HCT116 (cell line): Measurements from ENCODE around the gene SIAH2. TPM values are rescaled to one million over a fixed set of nuclear protein-coding genes. Genes with fewer than 3 reads are reported as not detected.
A peak's percentile ranks its signal among the peaks of the same experiment; 100 is the strongest.

ENCODE experiments used
- ATAC-seq: fragments of 200-7000 bp; cut with Tn5 transposase; 2 replicates; pipeline ENCODE4 v1.9.1; 2020; ENCODE audit warnings: mild to moderate bottlenecking, moderate library complexity
- BruUV-seq: library from RNA; stranded (reverse); fragments of 400-500 nt; replicated peaks from 2 replicates; lab custom pipeline; 2021; lab: Mats Ljungman, UMichigan
- CTCF ChIA-PET: fragments of 300-600 bp; sonication (Branson Sonifier 250); formaldehyde crosslinking; loops from one replicate; lab custom pipeline; 2021; ENCODE audit warnings: antibody characterized with exemption; lab: Charles Lee
- POLR2A ChIA-PET: fragments of 300-600, 350-600 bp; sonication (Branson Sonifier 250); formaldehyde crosslinking; loops from one replicate; lab custom pipeline; 2021; ENCODE audit warnings: antibody characterized with exemption; lab: Charles Lee
- RAD21 ChIA-PET, 2 experiments: fragments of 300-600 bp; sonication (Branson Sonifier 250); formaldehyde crosslinking; loops; one replicate each; lab custom pipeline; 2023; ENCODE audit warnings: low total read pairs in 2 of 2; ENCODE audit not compliant: uncharacterized antibody in 2 of 2, unreplicated experiment in 2 of 2, low non-redundant PET in 1 of 2; lab: Charles Lee
- DNase-seq: peaks from one replicate; pipeline ENCODE4 v3.0.0-alpha.2; 2010; ENCODE audit warnings: low read depth, low spot score
- H2AFZ ChIP-seq: fragments of 200-600 bp; shearing (Covaris generic), sonication (generic); 2 replicates; pipeline ENCODE4 v1.6.1; 2017; ENCODE audit warnings: low read depth, mixed run types, mixed read lengths, antibody characterized with exemption, low read length; ENCODE audit not compliant: poor library complexity, severe bottlenecking
- H3K27ac ChIP-seq: 2 replicates; pipeline ENCODE4 v1.5.1; 2012; ENCODE audit warnings: low read depth, low read length
- H3K27me3 ChIP-seq: fragments of 200-600 bp; sonication (generic); 2 replicates; pipeline ENCODE4 v1.6.1; 2016; ENCODE audit warnings: mixed run types, low read length, mixed read lengths; ENCODE audit not compliant: insufficient read depth
- H3K36me3 ChIP-seq, 2 experiments: fragments of 200-500 bp in 1 of 2; fragments of 200-600 bp in 1 of 2; sonication (Bioruptor generic) in 1 of 2; sonication (generic) in 1 of 2; 2 replicates each; pipeline versions ENCODE4 v1.5.1 to v1.6.1; 2014 to 2016; ENCODE audit warnings: low read length in 2 of 2, inconsistent platforms in 1 of 2, mixed read lengths in 1 of 2, mixed run types in 1 of 2; ENCODE audit not compliant: insufficient read depth in 2 of 2, control insufficient read depth in 1 of 2
- H3K4me1 ChIP-seq, 2 experiments: fragments of 200-600 bp in 1 of 2; sonication (generic) in 1 of 2; 2 replicates each; pipeline versions ENCODE4 v1.5.1 to v1.6.1; 2012 to 2017; ENCODE audit warnings: low read length in 2 of 2, inconsistent platforms in 1 of 2, mild to moderate bottlenecking in 1 of 2, mixed read lengths in 1 of 2, mixed run types in 1 of 2, moderate library complexity in 1 of 2; ENCODE audit not compliant: insufficient read depth in 2 of 2, control insufficient read depth in 1 of 2
- H3K4me2 ChIP-seq: fragments of 200-600 bp; sonication (generic); 2 replicates; pipeline ENCODE4 v1.6.1; 2017; ENCODE audit warnings: mixed run types, low read length, mixed read lengths
- H3K4me3 ChIP-seq, 2 experiments: fragments of 200-600 bp in 1 of 2; sonication (generic) in 1 of 2; replicated peaks in 1 of 2; 2 replicates each; pipeline ENCODE4 v1.5.1; 2011 to 2016; ENCODE audit warnings: low read length in 2 of 2, control low read depth in 1 of 2, low read depth in 1 of 2, mild to moderate bottlenecking in 1 of 2, mixed read lengths in 1 of 2, mixed run types in 1 of 2
- H3K79me2 ChIP-seq: fragments of 200-600 bp; sonication (generic); 2 replicates; pipeline ENCODE4 v1.6.1; 2017; ENCODE audit warnings: mild to moderate bottlenecking, mixed run types, low read length, moderate library complexity, mixed read lengths; ENCODE audit not compliant: insufficient read depth
- H3K9ac ChIP-seq: fragments of 200-600 bp; sonication (generic); 2 replicates; pipeline ENCODE4 v1.6.1; 2016; ENCODE audit warnings: low read length, mixed read lengths
- H3K9me2 ChIP-seq: fragments of 200-600 bp; sonication (generic), shearing (Covaris generic); 2 replicates; pipeline ENCODE4 v1.6.1; 2017; ENCODE audit warnings: mixed run types, mild to moderate bottlenecking, moderate library complexity; ENCODE audit not compliant: insufficient read depth
- H3K9me3 ChIP-seq, 2 experiments: fragments of 200-500 bp in 1 of 2; fragments of 200-600 bp in 1 of 2; sonication (Bioruptor generic) in 1 of 2; sonication (generic) in 1 of 2; 2 replicates each; pipeline ENCODE4 v1.6.1; 2014 to 2017; ENCODE audit warnings: low read length in 2 of 2, mixed read lengths in 2 of 2, inconsistent platforms in 1 of 2, low read depth in 1 of 2, mild to moderate bottlenecking in 1 of 2, mixed run types in 1 of 2, moderate library complexity in 1 of 2; ENCODE audit not compliant: control insufficient read depth in 1 of 2, insufficient read depth in 1 of 2
- H4K20me1 ChIP-seq: fragments of 200-600 bp; sonication (generic), shearing (Covaris generic); 2 replicates; pipeline ENCODE4 v1.6.1; 2017; ENCODE audit warnings: mixed run types, mild to moderate bottlenecking, moderate library complexity; ENCODE audit not compliant: insufficient read depth
- CTCF ChIP-seq, 3 experiments: fragments of 200-600 bp in 1 of 3; sonication (generic) in 1 of 3; IDR thresholded peaks in 2 of 3; conservative IDR thresholded peaks in 1 of 3; 2 replicates each; pipeline ENCODE4 v1.5.1; 2012 to 2017; ENCODE audit warnings: low read depth in 2 of 3, low read length in 2 of 3, antibody characterized with exemption in 1 of 3, borderline replicate concordance in 1 of 3, control low read depth in 1 of 3, mild to moderate bottlenecking in 1 of 3, mixed read lengths in 1 of 3, mixed run types in 1 of 3, moderate library complexity in 1 of 3; ENCODE audit not compliant: insufficient read depth in 1 of 3
- EGR1 ChIP-seq: IDR thresholded peaks from 2 replicates; pipeline ENCODE4 v1.6.1; 2012; ENCODE audit warnings: low read depth
- ELF1 ChIP-seq: IDR thresholded peaks from 2 replicates; pipeline ENCODE4 v1.6.1; 2012; ENCODE audit warnings: low read depth, borderline replicate concordance
- EZH2 ChIP-seq: fragments of 200-600 bp; sonication (generic); IDR thresholded peaks from 2 replicates; pipeline ENCODE4 v1.6.1; 2017; ENCODE audit warnings: antibody characterized with exemption, mixed run types
- EZH2phosphoT487 ChIP-seq: fragments of 200-600 bp; IDR thresholded peaks from 2 replicates; pipeline ENCODE4 v1.6.1; 2018; ENCODE audit warnings: antibody characterized with exemption, borderline replicate concordance
- JUND ChIP-seq: IDR thresholded peaks from 2 replicates; pipeline ENCODE4 v1.6.1; 2012
- MAX ChIP-seq: IDR thresholded peaks from 2 replicates; pipeline ENCODE4 v1.6.1; 2012
- ZNF274 ChIP-seq: fragments of 200-500 bp; sonication (Bioruptor generic); IDR thresholded peaks from 2 replicates; pipeline ENCODE4 v1.6.1; 2014; ENCODE audit warnings: mild to moderate bottlenecking, low read depth, low read length, inconsistent platforms
- intact Hi-C: fragments of 100-400 bp; cut with micrococcal nuclease; formaldehyde crosslinking; loops from 2 replicates; pipeline ENCODE4 v1.10.0; 2022
- total RNA-seq: library from RNA; stranded (reverse); gene quantifications from one replicate; pipeline ENCODE4 v1.2.1, GENCODE V29; 2021; ENCODE audit not compliant: unreplicated experiment
- TF ChIP-seq, protein P1 (sequence below): IDR thresholded peaks from 2 replicates; pipeline ENCODE4 v1.6.1; 2012

SIAH2 gene
- total RNA-seq, 1 experiment from 2014 or later: 39.9 TPM

- no peak overlapping the region for H2AFZ ChIP-seq
- no peak overlapping the region for H3K27ac ChIP-seq
- H3K4me1 ChIP-seq: peaks cover 19 to 40% of the 10 kb centered on the region in 2 experiments
- H3K9me3 ChIP-seq: no peaks in the 10 kb centered on the region
- ATAC-seq (no peak), DNase-seq (no peak)
- no peak overlapping the region for H3K4me3 ChIP-seq
- H3K36me3 ChIP-seq: 0 out of 4 replicates have a peak, but pooled peaks cover 0 to 4% of the 10 kb centered on the region in 2 experiments
- no TSS peak for BruUV-seq
- ChIA-PET CTCF (interaction anchor here (0.7 kb wide), 1 partner anchor 47 kb away, joined by 3 read pairs; no protein-coding TSS in a partner anchor), POLR2A (no interaction called here), RAD21 (no interaction called here)
- no peak overlapping the region for H3K9ac ChIP-seq
- peaks cover 7% of the 10 kb centered on the region; the same call in 1 of the 2 replicates for H4K20me1 ChIP-seq
- H3K27me3 ChIP-seq: no peaks in the 10 kb centered on the region
- H3K79me2 ChIP-seq: peaks cover 72% of the 10 kb centered on the region
- peak overlapping the region; percentile 95; the same call in 1 of the 2 replicates for H3K4me2 ChIP-seq
- intact Hi-C loops: loop anchor here (5.0 kb wide), 2 partner anchors 158 to 213 kb away; partner anchors contain the start of genes EIF2A, SELENOT and SERP1
- TF ChIP-seq EGR1 (no peak), EZH2phosphoT487 (no peak), ZNF274 (no peak), EZH2 (no peak), ELF1 (no peak), JUND (no peak), MAX (no peak), CTCF (IDR thresholded peaks at IDR 0.05 in 2 of 3, conservative IDR thresholded peaks at IDR 0.05 in 1 of 3; ENCODE audit: borderline replicate concordance in 1 of 3, insufficient read depth in 1 of 3, low read depth in 2 of 3, low read length in 2 of 3) (no peak)
- TF ChIP-seq, protein P1, sequence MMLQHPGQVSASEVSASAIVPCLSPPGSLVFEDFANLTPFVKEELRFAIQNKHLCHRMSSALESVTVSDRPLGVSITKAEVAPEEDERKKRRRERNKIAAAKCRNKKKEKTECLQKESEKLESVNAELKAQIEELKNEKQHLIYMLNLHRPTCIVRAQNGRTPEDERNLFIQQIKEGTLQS: no peak
- H3K9me2 ChIP-seq: no peaks in the 10 kb centered on the region
These were observed 3.0 kb downstream of the SIAH2 start for GRCh38 chr3:150759947-150760346.
